HAP-1 (cell line): Measurements from ENCODE around the gene NCBP3.

Experiments used
- DNase-seq, 2 experiments: peaks; one replicate each; pipeline ENCODE4 v3.0.0-alpha.2; 2016 to 2020; ENCODE audit warnings: low spot score in 2 of 2
- H3K27me3 ChIP-seq: fragments of 250-450 bp; sonication (Bioruptor Pico); 2 replicates; pipeline ENCODE4 v1.5.1; 2020; ENCODE audit warnings: low read depth, mild to moderate bottlenecking, moderate library complexity
- H3K36me3 ChIP-seq: fragments of 250-450 bp; sonication (Bioruptor Pico); replicated peaks from 2 replicates; pipeline ENCODE4 v1.5.1; 2020; ENCODE audit warnings: mild to moderate bottlenecking
- H3K4me1 ChIP-seq: fragments of 250-450 bp; sonication (Bioruptor Pico); 2 replicates; pipeline ENCODE4 v1.5.1; 2020; ENCODE audit warnings: mild to moderate bottlenecking
- H3K4me3 ChIP-seq: fragments of 250-450 bp; sonication (Bioruptor Pico); 2 replicates; pipeline ENCODE4 v1.5.1; 2020; ENCODE audit warnings: mild to moderate bottlenecking, moderate library complexity
- H3K9me3 ChIP-seq: fragments of 250-450 bp; sonication (Bioruptor Pico); 2 replicates; pipeline ENCODE4 v1.5.1; 2020; ENCODE audit warnings: mild to moderate bottlenecking, moderate library complexity
- in situ Hi-C: fragments of 300-500 bp; cut with MboI; formaldehyde crosslinking; loops from 3 replicates; pipeline ENCODE4 v1.14.3; 2020; ENCODE audit warnings: low sequenced_read_pairs, inconsistent platforms, mixed read lengths

Gene NCBP3

DNA sequence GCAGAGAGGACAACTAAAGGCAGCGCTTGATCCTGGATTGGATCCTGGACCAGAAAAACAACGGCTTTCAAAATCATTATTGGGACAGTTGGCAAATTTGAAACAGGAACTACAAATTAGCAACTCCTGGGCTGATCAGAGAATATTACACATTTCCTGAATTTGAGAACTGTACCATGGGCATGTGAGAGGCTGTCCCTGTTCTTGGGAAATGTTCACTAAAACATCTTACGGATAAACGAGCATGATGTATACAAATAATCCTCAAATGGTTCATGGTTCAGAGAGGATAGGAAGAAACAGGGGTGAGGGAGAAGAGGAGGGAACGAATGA is 42.8 kb downstream of the NCBP3 start:
- no peaks in the 10 kb centered on the region for H3K4me1 ChIP-seq
- no peak overlapping the region for H3K4me3 ChIP-seq
- peaks cover 3% of the 10 kb centered on the region; the same call in 1 of the 2 replicates for H3K36me3 ChIP-seq
- no peaks in the 10 kb centered on the region for H3K27me3 ChIP-seq
- no peaks in the 10 kb centered on the region for H3K9me3 ChIP-seq
- in situ Hi-C loops = no loop called here
- no peak for DNase-seq

DNA sequence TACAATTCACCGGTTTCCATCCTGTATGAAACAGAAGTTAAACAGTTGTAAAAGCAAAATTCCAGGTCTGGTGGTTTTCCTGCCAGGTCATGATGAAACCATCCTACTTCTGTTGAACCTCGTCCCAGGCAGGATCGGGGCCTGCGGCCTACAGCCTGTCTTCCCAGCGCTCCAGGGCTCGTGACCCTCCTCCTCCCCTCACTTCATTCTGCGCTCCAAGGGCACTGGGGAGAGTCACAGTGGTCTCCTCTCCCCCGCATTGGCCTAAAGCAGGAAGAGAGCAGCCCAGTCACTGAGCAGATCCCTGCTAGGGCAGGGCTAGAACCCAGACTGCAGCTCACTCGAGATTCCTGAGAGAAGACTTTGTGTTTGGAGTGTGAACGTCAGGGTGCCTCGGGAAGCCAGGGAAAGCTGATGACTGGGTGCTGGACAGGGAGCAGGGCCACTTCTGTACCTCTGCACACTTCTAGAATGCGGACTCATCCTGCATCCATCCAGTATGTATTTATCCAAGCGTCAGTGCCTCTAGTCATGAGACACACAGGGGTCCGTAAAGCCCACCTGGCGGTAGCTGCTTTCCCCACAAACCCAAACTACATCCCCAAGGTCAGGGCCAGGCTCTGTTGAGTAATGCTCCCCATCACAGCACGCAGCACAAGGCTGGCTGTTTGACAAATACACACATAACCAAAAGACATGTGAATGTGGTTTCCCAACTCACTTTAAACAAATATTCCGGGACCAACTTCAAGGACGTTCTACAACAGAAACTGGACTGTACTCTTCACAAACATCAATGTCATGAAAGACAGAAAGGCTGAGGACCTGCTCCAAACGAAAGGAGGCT is 43.4 kb downstream of the NCBP3 start:
- H3K4me3 ChIP-seq = no peak overlapping the region
- peaks cover 3% of the 10 kb centered on the region; the same call in 1 of the 2 replicates for H3K36me3 ChIP-seq
- DNase-seq = no peak
- in situ Hi-C loops = no loop called here
- H3K9me3 ChIP-seq = no peaks in the 10 kb centered on the region
- no peaks in the 10 kb centered on the region for H3K4me1 ChIP-seq
- H3K27me3 ChIP-seq = no peaks in the 10 kb centered on the region

DNA sequence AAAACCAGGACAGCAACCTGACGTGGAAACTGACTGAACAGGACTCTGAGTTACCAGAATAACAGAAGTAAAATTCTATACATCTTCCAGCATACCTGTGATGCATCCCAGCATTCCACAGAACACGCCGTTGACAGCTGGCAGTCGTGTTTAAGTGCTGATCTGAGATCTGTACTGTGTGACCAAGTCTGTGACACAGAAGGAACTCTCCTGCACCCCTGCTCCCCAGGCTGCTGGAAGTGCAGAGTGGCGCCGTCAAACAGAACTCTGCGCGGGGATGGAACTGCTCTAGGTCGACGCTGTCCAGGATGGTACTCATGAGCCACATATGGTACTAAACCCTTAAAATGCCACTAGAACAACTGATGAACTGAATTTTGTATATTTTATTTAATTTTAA is 44.3 kb downstream of the NCBP3 start:
- Histone ChIP-seq H3K36me3 (peaks cover 2% of the 10 kb centered on the region; the same call in 1 of the 2 replicates), H3K27me3 (no peaks in the 10 kb centered on the region), H3K9me3 (no peaks in the 10 kb centered on the region), H3K4me3 (no peak overlapping the region), H3K4me1 (no peaks in the 10 kb centered on the region)
- in situ Hi-C loops = no loop called here
- no peak for DNase-seq

DNA sequence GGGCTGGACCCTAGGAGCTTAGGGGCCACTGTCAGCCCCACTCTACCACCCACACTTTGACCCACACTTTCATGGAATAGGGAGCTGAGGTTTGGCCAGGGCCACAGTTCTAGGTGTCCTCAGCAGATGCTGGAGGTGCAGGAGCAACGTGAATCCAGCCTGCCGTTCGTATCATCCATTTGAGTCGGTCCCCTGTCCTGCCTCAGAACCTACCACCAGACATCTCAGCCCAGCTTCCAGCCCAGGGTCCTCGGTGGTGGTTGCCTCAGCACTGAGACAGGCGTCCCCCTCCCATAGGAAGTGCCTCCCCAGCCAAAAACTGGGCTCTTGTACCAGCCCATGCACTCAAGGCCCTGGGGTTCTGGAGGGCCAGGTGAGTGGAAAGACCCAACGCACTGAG is 44.7 kb downstream of the NCBP3 start:
- Histone ChIP-seq H3K4me1 (no peaks in the 10 kb centered on the region), H3K27me3 (no peaks in the 10 kb centered on the region), H3K9me3 (no peaks in the 10 kb centered on the region), H3K4me3 (no peak overlapping the region), H3K36me3 (no peaks in the 10 kb centered on the region; the same call in 1 of the 2 replicates)
- DNase-seq = no peak
- in situ Hi-C loops = no loop called here

DNA sequence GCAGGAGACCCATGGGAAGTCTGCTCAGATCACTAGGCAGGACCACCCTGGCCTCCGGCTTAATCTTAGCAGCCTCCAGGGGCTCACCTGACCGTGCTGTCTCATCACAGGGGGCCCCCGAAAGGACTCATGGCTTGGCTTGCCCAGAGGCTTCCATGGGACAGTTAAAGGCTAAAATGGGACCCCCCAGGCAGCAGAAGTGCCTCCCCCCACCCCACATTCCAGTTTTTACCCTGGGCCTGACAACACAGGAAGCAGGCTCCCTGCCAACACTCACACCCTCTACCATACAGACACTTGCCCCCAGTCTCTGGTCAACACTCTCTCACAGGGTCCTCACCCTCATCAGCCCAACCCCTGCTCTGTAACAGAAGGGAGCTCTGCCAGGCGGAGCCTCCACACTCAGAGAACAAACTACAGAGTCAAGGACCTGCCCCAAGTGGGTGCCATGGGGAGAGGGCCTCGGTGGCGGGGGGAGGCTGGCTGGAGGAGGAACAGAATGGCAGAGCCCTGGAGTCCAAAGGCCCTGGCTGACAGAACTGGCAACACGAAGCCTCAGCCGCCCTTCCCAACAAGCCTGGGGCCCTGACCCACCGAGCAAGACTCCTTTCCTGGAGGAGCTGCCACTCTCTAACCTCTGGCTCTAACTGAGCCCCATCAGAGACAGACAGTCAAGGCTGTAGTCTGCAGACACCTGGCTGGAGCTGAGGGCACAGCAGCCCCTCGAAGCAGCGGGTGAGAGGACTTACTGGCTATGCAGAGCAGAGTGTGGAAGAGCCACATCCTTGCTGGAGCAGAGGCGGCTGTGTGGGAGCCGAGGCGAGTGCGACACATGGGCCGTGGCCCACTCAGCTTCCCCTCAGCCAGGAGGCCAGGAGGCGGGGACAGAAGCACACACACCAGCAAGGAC is 45.4 kb downstream of the NCBP3 start, which contains the start of gene ITGAE:
TSS of gene ITGAE (minus strand) at position 827 of the 910 bp plus-strand sequence. CDS start at position 783, 44 bp downstream.
- Histone ChIP-seq H3K27me3 (no peaks in the 10 kb centered on the region), H3K4me3 (no peak within 1 kb of the TSS), H3K9me3 (no peaks in the 10 kb centered on the region), H3K36me3 (no peaks in the 10 kb centered on the region), H3K4me1 (no peaks in the 10 kb centered on the region)
- in situ Hi-C loops = no loop called here
- DNase-seq = no peak

DNA sequence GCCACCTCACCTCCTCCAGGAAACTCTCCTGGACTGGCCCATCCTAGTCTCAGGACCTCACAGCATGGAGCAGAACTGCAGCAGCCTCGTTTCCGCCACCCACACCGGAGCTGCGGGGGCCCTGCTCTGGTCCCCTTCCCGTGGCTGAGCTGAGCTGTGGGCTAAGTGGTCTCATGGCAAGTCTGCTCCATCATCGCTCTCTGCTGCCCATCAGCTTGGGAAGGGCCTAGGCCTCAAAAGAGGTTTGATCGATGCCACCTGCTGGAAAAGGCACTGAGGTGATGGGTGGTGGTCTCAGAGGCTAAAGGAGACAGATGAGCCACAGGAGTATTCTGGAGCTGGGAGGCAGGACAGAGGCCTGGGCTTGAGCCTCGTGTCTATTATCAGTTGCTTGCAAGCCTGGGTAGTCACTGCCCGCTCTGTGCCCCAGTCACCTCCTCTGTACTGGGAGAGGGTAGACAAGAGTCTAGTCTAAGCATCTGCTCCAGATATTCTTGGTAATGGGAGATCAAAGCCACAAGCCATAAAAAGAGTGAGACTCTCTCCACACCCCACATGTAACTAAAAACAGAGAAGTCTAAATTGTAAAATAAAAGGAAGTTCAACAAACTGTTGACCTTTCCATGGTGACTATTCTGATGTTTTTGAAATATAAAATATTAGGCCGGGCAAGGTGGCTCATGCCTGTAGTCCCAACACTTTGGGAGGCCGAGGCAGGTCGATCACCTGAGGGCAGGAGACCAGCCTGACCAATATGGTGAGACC is 46.7 kb downstream of the NCBP3 start:
- no peak overlapping the region for H3K4me3 ChIP-seq
- H3K9me3 ChIP-seq = no peaks in the 10 kb centered on the region
- in situ Hi-C loops = no loop called here
- H3K36me3 ChIP-seq = no peaks in the 10 kb centered on the region
- H3K27me3 ChIP-seq = no peaks in the 10 kb centered on the region
- no peak for DNase-seq
- no peaks in the 10 kb centered on the region for H3K4me1 ChIP-seq

DNA sequence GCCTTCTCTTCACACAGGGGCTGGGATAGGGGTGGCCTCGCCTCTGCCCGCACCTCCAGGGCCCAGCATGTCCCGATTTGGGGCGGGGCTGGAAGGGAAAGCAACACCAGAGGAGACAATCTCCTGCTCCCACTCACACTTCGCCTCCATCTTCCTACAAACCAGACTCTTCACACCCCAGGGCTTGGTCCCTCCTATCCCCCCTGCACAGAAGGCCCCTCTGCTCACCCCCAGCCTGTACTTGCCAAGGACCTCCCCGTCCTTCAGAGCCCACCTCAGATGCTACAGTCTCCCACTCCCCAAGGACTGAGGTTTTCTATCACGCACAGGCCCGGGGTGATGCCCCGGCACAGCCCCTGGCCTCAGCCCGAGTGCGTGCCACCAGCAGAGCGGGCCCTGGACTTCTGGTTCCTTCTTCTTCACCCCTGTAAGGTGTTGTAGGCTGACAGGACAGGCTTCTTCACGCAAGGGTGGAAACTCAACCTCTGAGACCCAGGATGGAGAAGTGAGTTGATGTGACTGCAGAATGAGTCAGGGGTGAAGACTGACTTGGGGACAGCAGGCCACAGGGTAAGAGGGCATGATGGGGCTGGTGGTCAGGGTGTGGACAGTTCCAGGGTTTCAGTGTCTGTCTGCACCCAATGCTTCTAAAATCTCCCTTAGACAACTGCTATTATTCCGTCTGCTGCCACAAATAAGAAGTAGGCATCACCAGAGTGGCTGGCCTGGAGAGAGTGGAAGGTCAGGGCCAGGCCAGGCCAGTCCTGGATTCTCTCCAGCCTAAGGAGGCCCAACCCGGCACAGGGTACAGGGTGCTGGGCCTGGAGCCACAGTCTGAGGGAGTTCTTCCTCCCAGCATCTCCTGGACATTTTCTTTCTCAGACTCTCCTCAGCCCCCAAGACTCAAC is 47.5 kb downstream of the NCBP3 start:
- DNase-seq = no peak
- Histone ChIP-seq H3K27me3 (no peaks in the 10 kb centered on the region), H3K9me3 (no peaks in the 10 kb centered on the region), H3K36me3 (no peaks in the 10 kb centered on the region), H3K4me1 (no peaks in the 10 kb centered on the region), H3K4me3 (no peak overlapping the region)
- in situ Hi-C loops = no loop called here

DNA sequence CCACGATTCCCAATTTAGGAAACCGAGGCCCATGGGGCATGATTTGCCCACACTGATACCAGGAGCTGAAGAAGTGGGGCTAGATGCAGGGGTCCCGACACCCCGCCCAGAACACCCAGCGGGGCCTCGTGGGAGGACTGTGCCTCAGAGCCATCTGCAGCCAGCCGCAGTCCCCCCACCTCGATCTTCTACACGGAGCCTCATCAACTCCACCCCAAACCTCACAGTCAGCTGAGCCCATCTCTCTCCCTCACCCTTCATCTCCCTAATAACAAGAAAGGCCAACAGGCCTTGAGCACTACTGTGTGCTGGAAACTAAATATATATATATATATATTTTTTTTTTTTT is 49.2 kb downstream of the NCBP3 start:
- H3K9me3 ChIP-seq = no peaks in the 10 kb centered on the region
- no peaks in the 10 kb centered on the region for H3K4me1 ChIP-seq
- H3K4me3 ChIP-seq = no peak overlapping the region
- in situ Hi-C loops = no loop called here
- H3K27me3 ChIP-seq = no peaks in the 10 kb centered on the region
- no peaks in the 10 kb centered on the region for H3K36me3 ChIP-seq
- DNase-seq = no peak

DNA sequence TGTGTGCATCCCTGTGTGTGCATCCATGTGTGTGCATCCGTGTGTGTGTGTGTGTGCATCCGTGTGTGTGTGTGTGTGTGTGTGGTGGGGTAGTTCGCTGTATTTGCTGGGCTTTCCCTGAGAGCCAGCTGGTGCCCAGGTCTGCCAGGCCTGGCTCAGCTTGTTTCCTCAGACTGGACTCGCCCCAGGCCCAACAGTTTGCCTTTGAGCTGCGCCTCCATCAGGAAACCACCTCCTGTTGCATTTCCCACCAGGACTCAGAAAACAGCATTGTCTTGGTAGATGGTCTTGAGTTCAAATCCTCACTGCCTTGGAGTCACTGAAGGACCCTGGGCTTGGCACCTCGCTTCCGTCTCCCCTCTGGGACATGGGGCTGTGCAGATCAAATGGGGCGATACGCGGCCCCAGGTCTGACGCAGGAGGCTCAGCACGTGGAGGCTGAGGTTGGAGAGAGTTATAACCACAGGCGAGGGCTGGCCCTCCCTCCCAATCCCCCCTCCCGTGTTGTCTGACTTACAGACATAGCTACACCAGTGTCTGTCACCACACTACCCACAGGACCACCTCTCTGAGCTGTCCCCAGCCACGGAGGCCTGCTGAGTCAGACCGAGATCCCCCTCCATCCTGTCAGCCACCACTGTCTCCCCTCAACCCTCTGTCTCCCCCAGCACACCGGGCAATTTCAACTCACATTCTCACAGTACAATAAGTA is 49.8 kb downstream of the NCBP3 start:
- Histone ChIP-seq H3K4me1 (no peaks in the 10 kb centered on the region), H3K36me3 (no peaks in the 10 kb centered on the region), H3K9me3 (no peaks in the 10 kb centered on the region), H3K4me3 (no peak overlapping the region), H3K27me3 (no peaks in the 10 kb centered on the region)
- in situ Hi-C loops = no loop called here
- DNase-seq = no peak

DNA sequence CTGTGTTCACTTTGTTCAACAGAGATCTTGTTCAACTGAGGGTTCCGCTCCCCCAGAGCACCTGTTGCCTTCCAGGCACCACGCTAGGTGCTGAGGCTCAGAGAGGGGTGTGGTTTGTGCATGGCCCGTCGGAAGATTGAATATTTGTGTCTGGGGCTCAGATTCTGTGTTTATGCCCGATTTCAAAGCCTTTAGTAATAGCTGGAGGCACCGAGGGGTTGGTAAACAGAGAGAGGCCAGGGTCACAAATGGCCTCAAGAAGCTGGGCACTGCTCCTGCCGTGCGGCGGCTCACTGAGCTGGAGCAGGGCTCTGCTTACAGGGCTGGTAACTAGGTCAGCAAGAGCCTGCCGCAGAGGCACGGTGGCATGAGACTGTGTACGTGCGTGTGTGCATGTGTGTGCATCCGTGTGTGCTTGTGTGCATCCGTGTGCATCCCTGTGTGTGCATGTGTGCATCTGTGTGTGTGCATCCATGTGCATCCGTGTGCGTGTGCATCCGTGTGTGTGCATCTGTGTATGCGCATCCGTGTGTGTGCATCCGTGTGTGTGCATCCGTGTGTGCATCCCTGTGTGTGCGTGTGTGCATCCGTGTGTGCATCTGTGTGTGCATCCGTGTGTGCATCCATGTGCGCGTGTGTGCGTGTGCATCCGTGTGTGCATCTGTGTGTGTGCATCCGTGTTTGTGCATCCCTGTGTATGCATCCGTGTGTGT is 50.5 kb downstream of the NCBP3 start:
- Histone ChIP-seq H3K4me1 (no peaks in the 10 kb centered on the region), H3K36me3 (no peaks in the 10 kb centered on the region), H3K27me3 (no peaks in the 10 kb centered on the region), H3K4me3 (no peak overlapping the region), H3K9me3 (no peaks in the 10 kb centered on the region)
- in situ Hi-C loops = no loop called here
- no peak for DNase-seq

DNA sequence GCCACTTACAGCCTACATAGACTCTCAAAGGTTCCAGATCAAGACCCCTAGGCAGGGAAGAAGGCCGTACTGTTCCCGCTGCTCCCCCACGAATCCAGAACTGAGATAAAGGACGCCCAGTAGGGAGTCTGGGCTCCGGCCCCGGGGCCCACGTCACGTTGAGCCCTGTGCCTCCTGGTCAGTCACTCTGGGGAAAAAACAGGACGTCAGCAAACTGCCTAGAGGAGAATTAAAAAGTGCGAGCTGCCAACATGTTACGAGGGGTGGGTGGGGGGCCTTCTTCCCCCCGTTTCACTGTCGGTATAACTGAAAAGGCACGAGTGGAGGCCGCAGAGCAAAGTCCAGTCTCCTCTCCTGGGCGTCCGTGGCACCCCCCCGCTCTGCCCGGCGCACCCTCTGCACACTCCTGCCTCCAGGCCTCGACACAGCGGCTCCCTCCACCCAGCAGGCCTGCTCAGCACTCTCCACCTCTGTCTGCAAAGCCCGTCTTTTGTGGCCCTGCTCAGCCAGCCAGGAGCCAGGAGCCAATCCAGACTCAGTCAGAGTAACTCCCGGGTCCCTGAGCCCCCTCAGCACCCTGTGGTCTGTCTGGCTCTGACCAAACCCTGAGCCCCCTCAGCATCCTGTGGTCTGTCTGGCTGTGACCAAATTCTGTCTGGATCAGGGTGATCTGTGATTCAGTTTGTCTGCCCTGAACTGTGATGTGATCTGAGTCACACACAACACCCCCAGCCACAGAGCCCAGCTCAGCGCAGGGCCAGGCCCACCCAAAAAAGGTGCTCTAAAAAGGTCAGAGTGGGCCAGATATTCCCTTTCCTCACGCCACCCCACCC is 51.3 kb downstream of the NCBP3 start:
- Histone ChIP-seq H3K9me3 (no peaks in the 10 kb centered on the region), H3K4me1 (no peaks in the 10 kb centered on the region), H3K4me3 (no peak overlapping the region), H3K27me3 (no peaks in the 10 kb centered on the region), H3K36me3 (no peaks in the 10 kb centered on the region)
- in situ Hi-C loops = no loop called here
- no peak for DNase-seq
